ENCODE results near the gene RDH13. TPM values are rescaled to one million over a fixed set of nuclear protein-coding genes. Genes with fewer than 3 reads are reported as not detected.
"Not testable (repeated sequence)": the region's sequence is repeated elsewhere in the genome, so short reads cannot be mapped to it uniquely, and the experiment has no call there.

Gene RDH13
- total RNA-seq, 4 donors from 2014 or later: 10.0 to 15.6 (median 13.9) TPM

GRCh38 chr19:55016017-55016416, 46.9 kb downstream of the RDH13 start:
- WGBS, 2 donors (ENCODE audit: low coverage in 1 of 2): 56 to 60% methylated on average over 2 to 3 of the region's 3 CpGs
- H3K9me3 ChIP-seq: no peaks in the 10 kb centered on the region
- H3K27me3 ChIP-seq: no peaks in the 10 kb centered on the region
- no peak overlapping the region for H3K27ac ChIP-seq
- no peaks in the 10 kb centered on the region for H3K36me3 ChIP-seq
- no peaks in the 10 kb centered on the region for H3K4me1 ChIP-seq
- ATAC-seq: no peak
- H3K4me3 ChIP-seq: no peak overlapping the region
- no peak for TF ChIP-seq POLR2A (IDR thresholded peaks at IDR 0.05)
- no peak for TF ChIP-seq POLR2AphosphoS5 (IDR thresholded peaks at IDR 0.05)

- ATAC-seq: no peak
- TF ChIP-seq CTCF (IDR thresholded peaks at IDR 0.05) (no peak), EP300 (IDR thresholded peaks at IDR 0.05) (no peak), POLR2AphosphoS5 (IDR thresholded peaks at IDR 0.05) (no peak), POLR2A (IDR thresholded peaks at IDR 0.05) (no peak)
- 60 to 71% methylated on average over 1 to 2 of the region's 5 CpGs for WGBS, 2 donors (ENCODE audit: low coverage in 1 of 2)
Observed at GRCh38 chr19:55015126-55015525, 47.8 kb downstream of the RDH13 start.

GRCh38 chr19:55014714-55015113, 48.2 kb downstream of the RDH13 start:
- H3K27me3 ChIP-seq: no peaks in the 10 kb centered on the region
- TF ChIP-seq POLR2AphosphoS5 (IDR thresholded peaks at IDR 0.05): no peak
- no peak for TF ChIP-seq CTCF (IDR thresholded peaks at IDR 0.05)
- TF ChIP-seq POLR2A (IDR thresholded peaks at IDR 0.05): no peak
- no peak for TF ChIP-seq EP300 (IDR thresholded peaks at IDR 0.05)
- H3K27ac ChIP-seq: no peak overlapping the region
- WGBS, 2 donors (ENCODE audit: low coverage in 1 of 2): 87% methylated on average over 13 of the region's 22 CpGs; no CpG with 5 or more reads in 1 of the 2 donors
- no peak overlapping the region for H3K4me3 ChIP-seq
- no peaks in the 10 kb centered on the region for H3K4me1 ChIP-seq
- ATAC-seq: peak; percentile 50
- no peaks in the 10 kb centered on the region for H3K9me3 ChIP-seq
- no peaks in the 10 kb centered on the region for H3K36me3 ChIP-seq

More at GRCh38 chr19:55015126-55015525, 47.8 kb downstream of the RDH13 start:
- no peaks in the 10 kb centered on the region for H3K4me1 ChIP-seq
- no peaks in the 10 kb centered on the region for H3K36me3 ChIP-seq
- no peaks in the 10 kb centered on the region for H3K27me3 ChIP-seq
- H3K9me3 ChIP-seq: no peaks in the 10 kb centered on the region
- no peak overlapping the region for H3K27ac ChIP-seq
- no peak overlapping the region for H3K4me3 ChIP-seq

- Histone ChIP-seq H3K4me3 (no peak overlapping the region), H3K36me3 (no peaks in the 10 kb centered on the region), H3K9me3 (no peaks in the 10 kb centered on the region), H3K27me3 (no peaks in the 10 kb centered on the region), H3K27ac (no peak overlapping the region), H3K4me1 (no peaks in the 10 kb centered on the region)
- TF ChIP-seq EP300 (IDR thresholded peaks at IDR 0.05): no peak
- TF ChIP-seq POLR2A (IDR thresholded peaks at IDR 0.05): no peak
- TF ChIP-seq POLR2AphosphoS5 (IDR thresholded peaks at IDR 0.05): no peak
- TF ChIP-seq CTCF (IDR thresholded peaks at IDR 0.05): no peak
- 69 to 73% methylated on average over 3 to 5 of the region's 5 CpGs for WGBS, 2 donors (ENCODE audit: low coverage in 1 of 2)
- no peak for ATAC-seq
Observed at GRCh38 chr19:55013596-55013995, 49.4 kb downstream of the RDH13 start.

GRCh38 chr19:55012306-55012705, 50.6 kb downstream of the RDH13 start:
- Histone ChIP-seq H3K36me3 (no peaks in the 10 kb centered on the region), H3K4me3 (no peak overlapping the region), H3K4me1 (no peaks in the 10 kb centered on the region), H3K27ac (no peak overlapping the region), H3K27me3 (no peaks in the 10 kb centered on the region), H3K9me3 (no peaks in the 10 kb centered on the region)
- no peak for ATAC-seq
- 57 to 72% methylated on average over 3 to 4 of the region's 4 CpGs for WGBS, 2 donors (ENCODE audit: low coverage in 1 of 2)
- no peak for TF ChIP-seq POLR2A (IDR thresholded peaks at IDR 0.05)
- TF ChIP-seq EP300 (IDR thresholded peaks at IDR 0.05): no peak
- TF ChIP-seq POLR2AphosphoS5 (IDR thresholded peaks at IDR 0.05): no peak
- TF ChIP-seq CTCF (IDR thresholded peaks at IDR 0.05): no peak

- H3K4me1 ChIP-seq, H3K27ac ChIP-seq, H3K36me3 ChIP-seq, ATAC-seq, H3K9me3 ChIP-seq, H3K27me3 ChIP-seq, H3K4me3 ChIP-seq: not testable (repeated sequence)
- WGBS, 2 donors (ENCODE audit: low coverage in 1 of 2): 76 to 90% methylated on average over 6 to 7 of the region's 7 CpGs
Observed at GRCh38 chr19:55010561-55010960, 52.4 kb downstream of the RDH13 start.

GRCh38 chr19:55008781-55009180, 54.2 kb downstream of the RDH13 start:
- whole genome bisulfite sequencing, 2 donors (ENCODE audit: low coverage in 1 of 2): 71 to 84% methylated on average over 4 to 7 of the region's 7 CpGs

GRCh38 chr19:55008189-55008588, 54.8 kb downstream of the RDH13 start:
- ATAC-seq, H3K27ac ChIP-seq, H3K4me3 ChIP-seq, H3K36me3 ChIP-seq, H3K4me1 ChIP-seq, H3K9me3 ChIP-seq: not testable (repeated sequence)
- peaks cover 19% of the 10 kb centered on the region for H3K27me3 ChIP-seq
- 83 to 90% methylated on average over 2 of the region's 5 CpGs for WGBS, 2 donors (ENCODE audit: low coverage in 1 of 2)

More at GRCh38 chr19:55008781-55009180, 54.2 kb downstream of the RDH13 start:
- H3K4me1 ChIP-seq, H3K4me3 ChIP-seq, H3K36me3 ChIP-seq, ATAC-seq, H3K9me3 ChIP-seq, H3K27ac ChIP-seq: not testable (repeated sequence)
- peaks cover 13% of the 10 kb centered on the region for H3K27me3 ChIP-seq

- H3K9me3 ChIP-seq, H3K27ac ChIP-seq, H3K36me3 ChIP-seq, H3K4me1 ChIP-seq, ATAC-seq, H3K4me3 ChIP-seq: not testable (repeated sequence)
- H3K27me3 ChIP-seq: peaks cover 25% of the 10 kb centered on the region
- 83% methylated on average over 2 to 3 of the region's 3 CpGs for WGBS, 2 donors (ENCODE audit: low coverage in 1 of 2)
Observed at GRCh38 chr19:55007537-55007936, 55.4 kb downstream of the RDH13 start.
